Measurements from ENCODE around the gene SNX10. TPM values are rescaled to one million over a fixed set of nuclear protein-coding genes. Genes with fewer than 3 reads are reported as not detected.

The SNX10 gene
- total and polyA plus RNA-seq, 7 donors: 1.7 to 8.2 (median 4.9) TPM

GRCh38 chr7:26346611-26347203 is 55.0 kb downstream of the SNX10 start:
- no peaks in the 10 kb centered on the region for H3K36me3 ChIP-seq
- no peak overlapping the region for H3K4me3 ChIP-seq
- no peak for DNase-seq
- no peaks in the 10 kb centered on the region for H3K27me3 ChIP-seq
- H3K4me1 ChIP-seq: no peaks in the 10 kb centered on the region
- no peak for TF ChIP-seq POLR2AphosphoS5 (IDR thresholded peaks at IDR 0.05)
- TF ChIP-seq CTCF (IDR thresholded peaks at IDR 0.05): no peak
- TF ChIP-seq POLR2A (IDR thresholded peaks at IDR 0.05): no peak
- TF ChIP-seq EP300 (IDR thresholded peaks at IDR 0.05): no peak
- intact Hi-C loops (cut with DNase I): no loop called here
- no peaks in the 10 kb centered on the region for H3K9me3 ChIP-seq
- H3K27ac ChIP-seq: no peak overlapping the region
- 41 to 53% methylated on average over 7 of the region's 7 CpGs for WGBS, 2 donors

DNA sequence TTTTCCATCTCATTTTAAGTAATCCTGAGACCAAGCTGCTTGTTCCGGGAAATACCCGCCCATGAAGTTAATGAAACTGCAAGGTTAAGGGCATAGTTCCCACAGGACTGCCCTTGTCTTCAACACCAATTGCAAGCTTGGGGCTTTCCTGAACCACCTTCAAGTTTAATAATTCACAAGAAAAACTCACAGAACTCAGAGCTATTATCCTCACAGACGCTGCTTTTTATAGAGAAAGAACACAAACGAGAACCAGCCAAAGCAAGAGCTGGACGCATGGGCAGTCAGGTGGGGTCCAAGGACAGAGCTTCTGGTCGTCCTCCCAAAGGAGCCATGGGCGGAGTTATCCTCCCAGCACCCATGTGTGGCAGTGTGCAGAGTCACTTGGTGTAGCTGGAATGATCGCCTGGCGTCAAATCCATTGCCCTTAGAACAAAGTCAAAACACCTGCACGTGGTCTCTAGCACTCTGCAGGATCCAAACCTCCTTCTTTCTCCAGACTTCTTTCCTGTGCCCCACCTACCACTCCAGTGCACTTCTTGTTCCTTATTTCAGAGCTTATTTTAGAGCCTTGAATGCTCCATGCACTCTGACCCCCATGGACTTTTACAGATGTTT is 56.7 kb downstream of the SNX10 start:
- TF ChIP-seq EP300 (IDR thresholded peaks at IDR 0.05): no peak
- no peak for TF ChIP-seq CTCF (IDR thresholded peaks at IDR 0.05)
- TF ChIP-seq POLR2AphosphoS5 (IDR thresholded peaks at IDR 0.05): no peak
- TF ChIP-seq POLR2A (IDR thresholded peaks at IDR 0.05): no peak
- WGBS, 2 donors: 15 to 58% methylated on average over 10 of the region's 10 CpGs

GRCh38 chr7:26349005-26349915 is 57.6 kb downstream of the SNX10 start:
- no peaks in the 10 kb centered on the region for H3K9me3 ChIP-seq
- no peak overlapping the region for H3K4me3 ChIP-seq
- no peak overlapping the region for H3K27ac ChIP-seq
- no peak for DNase-seq
- TF ChIP-seq POLR2A (IDR thresholded peaks at IDR 0.05) (no peak), POLR2AphosphoS5 (IDR thresholded peaks at IDR 0.05) (no peak), EP300 (IDR thresholded peaks at IDR 0.05) (no peak), CTCF (IDR thresholded peaks at IDR 0.05) (no peak)
- peaks cover 0 to 8% (median 0%) of the 10 kb centered on the region in 3 donors for H3K27me3 ChIP-seq
- 68 to 78% methylated on average over 6 of the region's 6 CpGs for WGBS, 2 donors
- intact Hi-C loops (cut with DNase I): no loop called here
- H3K36me3 ChIP-seq: no peaks in the 10 kb centered on the region
- H3K4me1 ChIP-seq: no peaks in the 10 kb centered on the region

More for the DNA sequence above, 56.7 kb downstream of the SNX10 start:
- Histone ChIP-seq H3K36me3 (no peaks in the 10 kb centered on the region), H3K27ac (no peak overlapping the region), H3K4me1 (no peaks in the 10 kb centered on the region), H3K9me3 (no peaks in the 10 kb centered on the region), H3K4me3 (no peak overlapping the region), H3K27me3 (peaks cover 0 to 8% (median 0%) of the 10 kb centered on the region in 3 donors)
- DNase-seq: no peak
- intact Hi-C loops (cut with DNase I): no loop called here

- peaks cover 0 to 8% (median 0%) of the 10 kb centered on the region in 3 donors for H3K27me3 ChIP-seq
Measured at GRCh38 chr7:26351171-26351570, 59.5 kb downstream of the SNX10 start.

DNA sequence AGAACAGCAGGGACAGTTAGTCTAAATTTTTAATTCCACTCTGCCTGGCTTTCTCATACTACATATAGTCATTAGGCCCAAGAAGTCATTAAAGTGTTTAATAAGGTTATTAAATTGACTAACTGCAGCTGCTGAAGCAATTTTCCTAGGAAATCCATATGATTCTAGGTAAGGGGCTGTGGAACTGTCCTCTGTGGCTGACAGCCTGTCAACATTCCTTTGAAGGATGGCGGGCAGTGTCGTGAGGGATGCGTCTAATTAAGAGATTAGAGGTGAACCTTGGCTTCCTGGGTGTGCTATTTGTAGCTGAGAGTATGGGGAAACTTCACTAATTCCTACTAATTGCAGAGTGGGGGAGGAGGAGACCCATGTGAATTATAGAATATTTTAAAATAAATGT is 64.6 kb downstream of the SNX10 start:
- TF ChIP-seq POLR2AphosphoS5 (IDR thresholded peaks at IDR 0.05) (no peak), EP300 (IDR thresholded peaks at IDR 0.05) (no peak), CTCF (IDR thresholded peaks at IDR 0.05) (no peak), POLR2A (IDR thresholded peaks at IDR 0.05) (no peak)
- Histone ChIP-seq H3K9me3 (no peaks in the 10 kb centered on the region), H3K27me3 (peaks cover 0 to 8% (median 0%) of the 10 kb centered on the region in 3 donors), H3K36me3 (no peaks in the 10 kb centered on the region), H3K4me1 (no peaks in the 10 kb centered on the region), H3K4me3 (no peak overlapping the region), H3K27ac (no peak overlapping the region)
- WGBS, 2 donors: 96 to 98% methylated on average over 3 of the region's 3 CpGs
- no peak for DNase-seq
- intact Hi-C loops (cut with DNase I): no loop called here

More at GRCh38 chr7:26351171-26351570, 59.5 kb downstream of the SNX10 start:
- H3K4me3 ChIP-seq: no peak overlapping the region
- H3K9me3 ChIP-seq: no peaks in the 10 kb centered on the region
- no peaks in the 10 kb centered on the region for H3K4me1 ChIP-seq
- WGBS, 2 donors: 55 to 86% methylated on average over 1 of the region's 1 CpG
- intact Hi-C loops (cut with DNase I): no loop called here
- no peaks in the 10 kb centered on the region for H3K36me3 ChIP-seq
- TF ChIP-seq POLR2A (IDR thresholded peaks at IDR 0.05) (no peak), POLR2AphosphoS5 (IDR thresholded peaks at IDR 0.05) (no peak)
- H3K27ac ChIP-seq: no peak overlapping the region
- DNase-seq: no peak
